ENCODE results near the gene GMDS. TPM values are rescaled to one million over a fixed set of nuclear protein-coding genes. Genes with fewer than 3 reads are reported as not detected.

The GMDS gene
- total and polyA plus RNA-seq, 2 of the 8 experiments (the other 6 are each of a cell fraction or from before 2014, with no cell fraction given): 16.8 to 50.0 TPM

GRCh38 chr6:1609648-1610496 lies 635.5 kb downstream of the GMDS start, which contains the start of gene FOXC1 (continued):
- no peak for TF ChIP-seq RAD21 (IDR thresholded peaks at IDR 0.05 in 1 of 2, conservative IDR thresholded peaks at IDR 0.05 in 1 of 2; ENCODE audit: low read depth in 2 of 2, low read length in 2 of 2)
- no peak for TF ChIP-seq TEAD4 (IDR thresholded peaks at IDR 0.05; ENCODE audit: low read depth, low read length)
- no peak for TF ChIP-seq NRF1 (IDR thresholded peaks at IDR 0.05; ENCODE audit: low read depth, low read length)
- TF ChIP-seq ATF2 (IDR thresholded peaks at IDR 0.05; ENCODE audit: low read length): no peak
- TF ChIP-seq PHF8 (conservative IDR thresholded peaks at IDR 0.05; ENCODE audit: low read depth, low read length): no peak
- TF ChIP-seq SAP30 (IDR thresholded peaks at IDR 0.05; ENCODE audit: insufficient read depth, insufficient replicate concordance, low read length): no peak
- no peak for TF ChIP-seq CBX8 (IDR thresholded peaks at IDR 0.05; ENCODE audit: borderline replicate concordance, low read depth, low read length)
- no peak for TF ChIP-seq JUND (IDR thresholded peaks at IDR 0.05; ENCODE audit: low read length)
- no peak for TF ChIP-seq ZNF274 (IDR thresholded peaks at IDR 0.05; ENCODE audit: borderline replicate concordance, extremely low read depth, low read length)
- TF ChIP-seq SUZ12 (IDR thresholded peaks at IDR 0.05; ENCODE audit: low read length): no peak
- no peak for TF ChIP-seq YY1 (IDR thresholded peaks at IDR 0.05; ENCODE audit: low read depth, low read length)
